ENCODE results near the gene TNFAIP8.
"Not testable (repeated sequence)": the region's sequence is repeated elsewhere in the genome, so short reads cannot be mapped to it uniquely, and the experiment has no call there.

GRCh38 chr5:119428574-119428973 is 72.8 kb downstream of the TNFAIP8 start:
- not testable (repeated sequence) for TF ChIP-seq EZH2phosphoT487 (IDR thresholded peaks at IDR 0.05; ENCODE audit: insufficient read depth, low read depth); EZH2 (IDR thresholded peaks at IDR 0.05; ENCODE audit: insufficient read depth, poor library complexity, severe bottlenecking)
